HFF-Myc (cell line): ENCODE measurements around the gene KANSL3.
A peak's percentile ranks its signal among the peaks of the same experiment; 100 is the strongest.

Experiments
- DNase-seq: peaks from one replicate; pipeline ENCODE4 v3.0.0-alpha.2; 2011; ENCODE audit warnings: low read depth; ENCODE audit errors: extremely low read depth
- H3K4me3 ChIP-seq: replicated peaks from 2 replicates; pipeline ENCODE4 v1.5.1; 2011; ENCODE audit warnings: low read depth, mild to moderate bottlenecking, control low read depth, low read length
- TF ChIP-seq, protein P1 (sequence below): IDR thresholded peaks from 2 replicates; pipeline ENCODE4 v1.5.1; 2012; ENCODE audit warnings: mild to moderate bottlenecking, low read depth, low read length, control low read depth; ENCODE audit errors: missing control alignments

Gene KANSL3

DNA sequence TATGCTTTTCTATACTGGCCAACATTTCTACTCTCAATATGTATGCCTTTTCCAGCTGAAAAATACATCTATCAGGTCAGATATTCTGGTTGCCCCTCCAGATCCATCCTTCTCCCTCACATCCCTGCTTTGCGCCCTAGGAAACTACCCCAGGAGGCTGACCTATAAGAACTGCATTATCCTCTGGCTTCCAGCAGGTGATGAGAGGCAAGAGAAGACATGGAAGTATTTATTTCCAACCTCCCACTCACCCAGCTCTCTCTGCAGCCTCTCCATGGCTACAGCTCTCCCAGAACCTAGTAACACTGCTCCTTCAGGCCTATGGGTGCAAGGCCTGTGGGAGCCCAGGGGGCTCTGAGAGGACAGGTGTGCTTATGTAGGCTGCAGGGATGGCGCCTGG is 58.7 kb downstream of the KANSL3 start:
- TF ChIP-seq, protein P1, sequence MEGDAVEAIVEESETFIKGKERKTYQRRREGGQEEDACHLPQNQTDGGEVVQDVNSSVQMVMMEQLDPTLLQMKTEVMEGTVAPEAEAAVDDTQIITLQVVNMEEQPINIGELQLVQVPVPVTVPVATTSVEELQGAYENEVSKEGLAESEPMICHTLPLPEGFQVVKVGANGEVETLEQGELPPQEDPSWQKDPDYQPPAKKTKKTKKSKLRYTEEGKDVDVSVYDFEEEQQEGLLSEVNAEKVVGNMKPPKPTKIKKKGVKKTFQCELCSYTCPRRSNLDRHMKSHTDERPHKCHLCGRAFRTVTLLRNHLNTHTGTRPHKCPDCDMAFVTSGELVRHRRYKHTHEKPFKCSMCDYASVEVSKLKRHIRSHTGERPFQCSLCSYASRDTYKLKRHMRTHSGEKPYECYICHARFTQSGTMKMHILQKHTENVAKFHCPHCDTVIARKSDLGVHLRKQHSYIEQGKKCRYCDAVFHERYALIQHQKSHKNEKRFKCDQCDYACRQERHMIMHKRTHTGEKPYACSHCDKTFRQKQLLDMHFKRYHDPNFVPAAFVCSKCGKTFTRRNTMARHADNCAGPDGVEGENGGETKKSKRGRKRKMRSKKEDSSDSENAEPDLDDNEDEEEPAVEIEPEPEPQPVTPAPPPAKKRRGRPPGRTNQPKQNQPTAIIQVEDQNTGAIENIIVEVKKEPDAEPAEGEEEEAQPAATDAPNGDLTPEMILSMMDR: no peak
- H3K4me3 ChIP-seq: no peak overlapping the region
- DNase-seq: no peak

DNA sequence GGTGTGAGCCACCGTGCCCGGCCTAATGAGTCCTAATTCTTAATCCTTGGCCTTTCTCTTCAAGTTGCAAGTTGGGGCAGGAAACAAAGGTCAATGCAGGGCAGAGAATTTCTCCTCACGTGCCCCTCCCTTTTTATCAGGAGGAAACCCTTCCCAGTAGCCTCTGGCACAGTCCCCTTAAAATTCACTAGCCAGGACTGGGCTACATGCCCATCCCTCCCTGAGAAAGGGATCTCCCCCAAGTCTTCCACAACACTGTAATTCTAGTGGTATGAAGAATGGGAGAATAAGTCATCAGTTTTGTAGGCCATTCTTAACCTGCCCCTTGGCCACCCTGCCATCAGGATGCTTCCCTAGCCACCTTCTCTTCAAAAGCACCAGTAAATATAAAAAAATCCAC is 59.4 kb downstream of the KANSL3 start:
- DNase-seq: no peak
- TF ChIP-seq, protein P1: no peak

DNA sequence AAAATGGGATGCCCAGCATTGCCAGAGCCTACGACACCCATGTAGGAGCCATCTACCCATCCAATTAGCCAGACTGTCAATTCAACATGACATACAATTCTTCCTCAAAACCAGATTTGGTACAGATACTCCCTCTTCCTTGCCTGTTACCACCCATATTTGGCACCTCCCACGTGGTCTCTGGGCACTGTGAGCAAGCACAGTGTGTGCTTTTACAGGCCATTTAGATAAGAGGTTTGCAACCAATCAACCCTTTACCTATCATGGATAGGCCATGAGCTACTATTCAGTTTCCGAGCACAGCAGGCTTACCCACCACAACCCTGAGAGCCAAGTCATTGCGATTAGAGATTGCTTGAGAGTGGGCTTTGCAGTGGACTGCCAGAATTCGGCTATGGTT is 60.6 kb downstream of the KANSL3 start:
- TF ChIP-seq, protein P1: no peak
- no peak for DNase-seq
- no peak overlapping the region for H3K4me3 ChIP-seq

More for the DNA sequence above, 59.4 kb downstream of the KANSL3 start:
- H3K4me3 ChIP-seq: no peak overlapping the region

DNA sequence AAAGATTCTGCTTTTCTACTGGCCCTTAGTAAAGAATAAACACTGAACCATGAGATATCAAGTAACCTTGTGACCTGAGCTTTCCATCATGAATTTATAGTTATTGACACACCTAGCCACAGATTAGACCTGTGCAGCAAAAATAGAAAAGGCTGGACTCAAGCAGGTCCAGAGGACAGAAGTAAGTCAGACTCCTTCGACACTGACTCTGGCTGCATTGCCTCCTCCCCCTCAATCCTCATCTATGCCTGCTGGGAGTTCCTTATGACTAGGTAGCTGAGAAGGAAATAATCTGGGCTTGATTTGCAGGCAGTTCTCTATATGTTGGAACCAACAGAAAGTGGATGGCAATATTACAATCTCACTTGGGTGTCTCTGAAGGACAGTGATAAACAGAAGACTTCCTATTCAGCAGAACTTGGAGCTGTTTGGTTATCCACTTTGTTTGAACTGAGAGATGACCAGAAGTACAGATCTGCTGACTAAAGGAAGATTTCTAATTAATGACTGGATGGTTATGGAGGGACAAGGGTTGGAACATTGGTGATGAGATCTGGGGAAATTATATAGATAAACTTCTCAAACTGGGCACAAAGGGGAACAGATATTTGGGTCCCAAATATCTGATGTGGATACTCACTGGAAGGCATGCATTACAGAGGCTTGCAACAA is 62.2 kb downstream of the KANSL3 start:
- H3K4me3 ChIP-seq: no peak overlapping the region
- no peak for DNase-seq
- TF ChIP-seq, protein P1: no peak

DNA sequence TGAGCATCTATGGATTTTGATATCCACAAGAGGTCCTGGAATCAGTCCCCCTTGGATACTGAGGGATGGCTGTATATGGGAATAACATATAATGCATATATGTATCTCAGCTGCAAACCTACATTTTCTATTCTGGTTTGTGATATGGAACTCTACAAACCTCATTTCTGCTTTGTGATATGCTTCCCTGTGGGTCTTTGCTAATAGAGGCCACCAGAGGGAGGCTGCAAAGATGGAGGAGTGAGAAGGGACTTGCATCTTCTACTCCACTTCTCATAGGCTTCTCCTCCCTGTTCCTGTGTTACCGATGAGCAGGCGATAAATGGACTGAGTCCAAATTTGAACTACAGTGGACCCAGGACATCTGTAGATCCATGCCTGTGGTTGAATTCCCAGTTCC is 63.7 kb downstream of the KANSL3 start:
- TF ChIP-seq, protein P1: peak; percentile 13
- no peak for DNase-seq
- no peak overlapping the region for H3K4me3 ChIP-seq

DNA sequence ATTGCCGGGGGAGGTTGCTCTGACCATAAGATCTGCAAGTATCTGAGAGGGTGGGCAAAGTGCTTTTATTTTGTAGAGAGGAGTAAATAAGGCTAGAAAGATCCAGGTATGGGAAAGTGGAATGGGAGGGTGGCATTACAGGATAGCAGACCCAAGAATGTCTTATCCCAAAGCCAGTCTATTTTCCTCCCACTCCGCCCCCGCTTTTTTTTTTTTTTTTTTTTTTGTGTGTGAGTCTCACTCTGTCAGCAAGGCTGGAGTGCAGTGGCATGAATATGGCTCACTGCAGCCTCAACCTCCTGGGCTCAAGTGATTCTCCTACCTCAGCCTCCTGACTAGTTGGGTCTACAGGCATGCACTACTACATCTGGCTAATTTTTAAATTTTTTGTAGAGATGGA is 70.0 kb downstream of the KANSL3 start:
- TF ChIP-seq, protein P1: no peak
- DNase-seq: no peak
- no peak overlapping the region for H3K4me3 ChIP-seq

DNA sequence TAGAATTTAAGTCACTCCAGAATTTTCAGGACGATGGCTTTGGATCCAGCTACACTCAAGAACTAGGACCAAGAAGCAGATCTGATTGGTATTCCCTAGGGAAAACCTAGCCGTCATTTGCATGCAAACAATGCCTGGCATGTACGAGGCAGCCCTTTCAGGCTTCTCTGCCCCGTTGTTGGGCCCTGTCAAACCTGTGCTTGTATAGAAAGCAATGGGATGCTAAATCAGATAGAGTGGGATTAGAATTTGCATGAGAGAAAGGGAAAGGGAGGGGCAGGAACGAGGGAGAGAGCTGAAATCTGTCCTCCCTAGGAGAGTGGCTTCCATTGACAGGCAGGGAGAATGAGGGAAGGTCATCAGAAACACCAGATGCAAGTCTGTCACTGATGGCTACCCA is 73.0 kb downstream of the KANSL3 start:
- H3K4me3 ChIP-seq: no peak overlapping the region
- no peak for DNase-seq
- TF ChIP-seq, protein P1: no peak
